ENCODE measurements around the gene SEPHS2.
A peak's percentile ranks its signal among the peaks of the same experiment; 100 is the strongest.
"Not testable (repeated sequence)": the region's sequence is repeated elsewhere in the genome, so short reads cannot be mapped to it uniquely, and the experiment has no call there.

The SEPHS2 gene

GRCh38 chr16:30397056-30397455 lies 48.6 kb downstream of the SEPHS2 start:
- no peak for DNase-seq

GRCh38 chr16:30396627-30397026 lies 49.0 kb downstream of the SEPHS2 start:
- not testable (repeated sequence) for DNase-seq

- peak; percentile 60 for DNase-seq
Measured at GRCh38 chr16:30395992-30396585, 49.6 kb downstream of the SEPHS2 start.

- DNase-seq: peak; percentile 93
Measured at GRCh38 chr16:30395155-30395991, 50.3 kb downstream of the SEPHS2 start, which contains the start of gene ZNF48. Gene ZNF48, plus strand, starts transcription at chr16:30395420. Its CDS starts 375 bp downstream, at chr16:30395795.

GRCh38 chr16:30394592-30395154 lies 51.0 kb downstream of the SEPHS2 start:
- peak; percentile 53 for DNase-seq
